Spinal cord (tissue), 10 donors: ENCODE data around the gene OBSCN. TPM values are rescaled to one million over a fixed set of nuclear protein-coding genes. Genes with fewer than 3 reads are reported as not detected.
A peak's percentile ranks its signal among the peaks of the same experiment; 100 is the strongest.

ENCODE experiments used
- DNase-seq, 6 donors: peaks; one replicate each; pipeline versions ENCODE4 v3.0.0 to v3.0.0-alpha.2; 2013 to 2015; ENCODE audit warnings: low spot score in 6 of 6, low read depth in 4 of 6
- H3K27ac ChIP-seq: one replicate; pipeline ENCODE4 v1.5.1; 2013; ENCODE audit warnings: low read depth, low read length, control low read depth
- H3K27me3 ChIP-seq: one replicate; pipeline ENCODE4 v1.6.1; 2013; ENCODE audit warnings: low read length; ENCODE audit not compliant: control insufficient read depth, insufficient read depth
- H3K36me3 ChIP-seq: one replicate; pipeline ENCODE4 v1.6.1; 2013; ENCODE audit warnings: low read length; ENCODE audit not compliant: control insufficient read depth, insufficient read depth
- H3K4me1 ChIP-seq: one replicate; pipeline ENCODE4 v1.6.1; 2013; ENCODE audit warnings: low read length; ENCODE audit not compliant: control insufficient read depth, insufficient read depth
- H3K4me3 ChIP-seq: one replicate; pipeline ENCODE4 v1.5.1; 2013; ENCODE audit warnings: low read depth, low read length, control low read depth
- H3K9me3 ChIP-seq: one replicate; pipeline ENCODE4 v1.6.1; 2013; ENCODE audit warnings: low read length; ENCODE audit not compliant: control insufficient read depth, insufficient read depth
- WGBS: methylation state at CpG from one replicate; pipeline ENCODE4 v1.1.5; 2013; ENCODE audit warnings: missing lambda C conversion rate; ENCODE audit not compliant: insufficient coverage; 5-methylcytosine and 5-hydroxymethylcytosine counted together
- polyA plus RNA-seq, 2 donors: library from polyadenylated mRNA; unstranded; fragments of 120-200 nt; gene quantifications; one replicate each; pipeline ENCODE4 v1.2.1, GENCODE V29; 2013; ENCODE audit not compliant: insufficient read length in 2 of 2
- total RNA-seq, 2 donors: library from RNA; depleted of rRNA in 1 of 2; stranded (reverse); fragments of 120-200 nt in 1 of 2; fragments of >200 nt in 1 of 2; gene quantifications; one replicate each; pipeline versions ENCODE4 v1.2.3 to v1.2.4, GENCODE V29; 2013 to 2014
- donor health status: healthy.

The OBSCN gene
- total and polyA plus RNA-seq, 4 donors = 13.5 to 27.2 (median 22.0) TPM

GRCh38 chr1:228206582-228207351, 1.1 kb upstream of the OBSCN start:
- WGBS = 70% methylated on average over 16 of the region's 16 CpGs
- H3K4me3 ChIP-seq = no peak overlapping the region
- peaks cover 5% of the 10 kb centered on the region for H3K36me3 ChIP-seq
- peaks cover 2% of the 10 kb centered on the region for H3K27me3 ChIP-seq
- H3K27ac ChIP-seq = no peak overlapping the region
- DNase-seq = no peak
- H3K4me1 ChIP-seq = peaks cover 19% of the 10 kb centered on the region
- H3K9me3 ChIP-seq = no peaks in the 10 kb centered on the region

GRCh38 chr1:228207381-228207810, 448 bp upstream of the OBSCN start:
- H3K27me3 ChIP-seq = peaks cover 3% of the 10 kb centered on the region
- H3K4me3 ChIP-seq = no peak overlapping the region
- H3K36me3 ChIP-seq = peaks cover 5% of the 10 kb centered on the region
- no peak overlapping the region for H3K27ac ChIP-seq
- no peaks in the 10 kb centered on the region for H3K9me3 ChIP-seq
- H3K4me1 ChIP-seq = peaks cover 20% of the 10 kb centered on the region
- WGBS = 91% methylated on average over 8 of the region's 8 CpGs
- DNase-seq = no peak

DNA sequence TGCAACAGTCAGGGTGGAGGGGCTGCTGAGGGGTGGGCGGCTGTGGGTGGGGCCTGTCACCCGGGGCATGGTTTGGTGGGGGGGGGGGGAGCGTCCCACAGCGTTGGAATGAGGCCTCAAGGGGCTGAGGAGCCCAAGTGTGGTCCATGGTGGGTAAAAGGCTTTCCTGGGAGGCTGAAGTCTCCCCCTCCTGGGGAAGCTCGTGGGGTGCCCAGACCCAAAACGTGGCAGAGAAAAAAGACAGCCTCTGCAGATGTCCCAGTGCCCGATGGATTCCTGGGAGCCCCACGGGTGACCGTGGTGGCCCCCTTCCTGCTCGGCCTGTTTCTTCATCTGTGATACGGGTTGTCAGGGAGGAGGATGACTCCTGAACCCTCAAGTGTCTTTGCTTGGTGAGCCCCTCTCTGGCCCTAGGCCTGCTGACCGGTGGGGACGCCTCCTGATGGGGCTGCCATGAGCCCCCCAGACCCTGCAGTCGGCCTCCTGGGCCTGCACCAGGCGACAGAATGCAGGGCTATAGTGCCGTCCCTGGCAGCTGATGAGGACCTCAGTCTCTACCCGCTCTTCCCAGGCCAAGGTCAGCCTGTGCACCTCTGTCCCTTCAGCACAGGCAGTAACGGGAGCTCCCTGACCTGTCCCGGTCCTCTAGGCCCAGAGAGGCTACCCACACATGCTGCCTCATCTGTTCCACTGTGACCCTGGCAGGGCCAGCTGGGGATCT, 1.1 kb downstream of the OBSCN start:
- Histone ChIP-seq H3K27ac (no peak overlapping the region), H3K4me3 (no peak overlapping the region)

DNA sequence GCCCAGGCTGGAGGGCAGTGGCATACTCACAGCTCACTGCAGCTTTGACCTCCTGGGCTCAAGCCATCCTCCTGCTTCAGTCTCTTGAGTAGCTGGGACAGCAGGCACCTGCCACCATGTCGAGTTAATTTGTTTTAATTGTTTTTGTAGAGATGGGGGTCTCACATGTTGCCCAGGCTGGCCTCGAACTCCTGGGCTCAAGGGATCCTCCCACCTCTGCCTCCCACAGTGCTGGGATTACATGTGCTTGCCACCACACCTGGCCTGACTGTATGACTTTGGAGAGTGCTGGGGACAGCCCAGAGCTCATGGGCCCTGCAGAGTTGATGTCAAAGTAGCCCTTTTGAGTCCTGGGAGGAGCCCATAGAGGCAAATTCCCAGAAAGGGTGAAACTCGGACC, 1.8 kb downstream of the OBSCN start:
- DNase-seq = no peak
- peaks cover 12% of the 10 kb centered on the region for H3K27me3 ChIP-seq
- H3K27ac ChIP-seq = no peak overlapping the region
- no peaks in the 10 kb centered on the region for H3K9me3 ChIP-seq
- peaks cover 34% of the 10 kb centered on the region for H3K4me1 ChIP-seq
- peaks cover 5% of the 10 kb centered on the region for H3K36me3 ChIP-seq
- H3K4me3 ChIP-seq = no peak overlapping the region
- 76% methylated on average over 3 of the region's 3 CpGs for WGBS

More for the DNA sequence above, 1.1 kb downstream of the OBSCN start:
- Histone ChIP-seq H3K4me1 (peaks cover 28% of the 10 kb centered on the region), H3K27me3 (peaks cover 12% of the 10 kb centered on the region), H3K9me3 (no peaks in the 10 kb centered on the region), H3K36me3 (peaks cover 5% of the 10 kb centered on the region)
- WGBS = 83% methylated on average over 16 of the region's 19 CpGs
- DNase-seq = no peak

GRCh38 chr1:228210076-228210651, 2.3 kb downstream of the OBSCN start:
- Histone ChIP-seq H3K36me3 (peaks cover 7% of the 10 kb centered on the region), H3K4me1 (peaks cover 34% of the 10 kb centered on the region), H3K9me3 (no peaks in the 10 kb centered on the region), H3K4me3 (no peak overlapping the region), H3K27ac (no peak overlapping the region), H3K27me3 (peaks cover 12% of the 10 kb centered on the region)
- DNase-seq = no peak
- WGBS = 91% methylated on average over 8 of the region's 11 CpGs

DNA sequence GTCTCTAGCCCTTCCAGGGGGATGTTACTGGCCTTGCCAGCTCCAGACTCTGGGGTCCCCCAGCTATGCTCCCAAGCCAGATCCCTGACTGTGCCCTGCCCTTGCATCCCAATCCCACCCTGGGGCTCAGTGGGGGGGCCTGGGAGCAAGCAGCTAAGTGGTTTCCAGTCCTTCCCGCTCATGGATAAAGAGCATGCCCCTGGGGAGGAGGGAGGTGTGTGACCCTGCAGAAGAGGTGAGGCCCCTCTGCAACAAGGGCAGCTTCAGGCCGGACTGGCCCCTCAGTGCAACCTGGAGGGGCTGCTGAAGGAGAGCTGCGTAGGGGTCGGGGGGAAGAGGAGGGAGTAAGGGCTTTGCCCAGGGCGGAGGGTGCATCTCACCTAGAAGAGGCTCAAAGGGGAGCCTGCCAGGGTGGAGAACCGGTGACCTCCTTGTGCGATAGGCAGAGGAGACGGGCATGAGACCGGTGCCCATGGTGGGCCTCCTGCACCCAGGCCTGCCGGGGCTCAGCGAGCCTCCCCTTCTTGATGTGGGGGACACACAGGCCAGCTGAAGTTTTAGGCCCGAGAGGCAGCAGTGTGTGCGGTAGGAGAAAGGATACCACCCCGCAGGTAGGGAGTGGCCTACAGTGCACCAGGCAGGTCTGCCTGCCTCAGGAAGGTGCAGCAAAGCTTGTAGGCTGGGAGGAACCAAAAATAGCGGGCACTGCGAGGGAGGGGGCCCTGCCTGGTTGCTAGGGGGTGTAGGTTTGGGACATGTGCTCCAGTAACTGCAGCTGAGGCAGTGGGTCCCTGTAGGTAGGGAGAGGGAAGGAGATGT, 3.1 kb downstream of the OBSCN start:
- Histone ChIP-seq H3K27me3 (peaks cover 12% of the 10 kb centered on the region), H3K9me3 (no peaks in the 10 kb centered on the region), H3K4me3 (no peak overlapping the region), H3K27ac (no peak overlapping the region), H3K4me1 (peaks cover 32% of the 10 kb centered on the region), H3K36me3 (peaks cover 14% of the 10 kb centered on the region)
- DNase-seq = no peak
- WGBS = 84% methylated on average over 15 of the region's 16 CpGs

DNA sequence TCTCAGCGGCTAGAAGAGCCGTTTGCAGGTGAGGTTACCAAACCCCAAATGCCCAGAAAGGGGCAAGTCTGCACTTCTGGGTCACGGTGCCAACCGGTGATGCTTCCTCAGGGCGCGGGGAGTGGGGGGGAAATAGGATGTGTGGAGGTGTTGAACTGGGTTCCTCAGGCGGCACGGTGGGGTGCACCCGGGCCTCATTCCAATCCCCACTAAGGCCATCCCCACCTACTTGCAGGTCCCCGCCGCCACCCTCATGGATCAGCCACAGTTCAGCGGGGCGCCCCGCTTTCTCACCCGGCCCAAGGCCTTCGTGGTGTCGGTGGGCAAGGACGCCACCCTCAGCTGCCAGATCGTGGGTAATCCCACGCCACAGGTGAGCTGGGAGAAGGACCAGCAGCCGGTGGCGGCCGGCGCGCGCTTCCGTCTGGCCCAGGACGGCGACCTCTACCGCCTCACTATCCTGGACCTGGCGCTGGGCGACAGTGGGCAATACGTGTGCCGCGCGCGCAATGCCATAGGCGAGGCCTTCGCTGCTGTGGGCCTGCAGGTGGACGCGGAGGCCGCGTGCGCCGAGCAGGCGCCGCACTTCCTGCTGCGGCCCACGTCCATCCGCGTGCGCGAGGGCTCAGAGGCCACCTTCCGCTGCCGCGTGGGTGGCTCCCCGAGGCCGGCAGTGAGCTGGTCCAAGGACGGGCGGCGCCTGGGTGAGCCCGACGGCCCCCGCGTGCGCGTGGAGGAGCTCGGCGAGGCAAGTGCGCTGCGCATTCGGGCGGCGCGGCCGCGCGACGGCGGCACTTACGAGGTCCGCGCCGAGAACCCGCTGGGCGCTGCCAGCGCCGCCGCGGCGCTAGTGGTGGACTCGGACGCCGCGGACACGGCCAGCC, 3.9 kb downstream of the OBSCN start:
- peaks cover 23% of the 10 kb centered on the region for H3K36me3 ChIP-seq
- H3K9me3 ChIP-seq = no peaks in the 10 kb centered on the region
- DNase-seq = no peak
- H3K27me3 ChIP-seq = peaks cover 12% of the 10 kb centered on the region
- no peak overlapping the region for H3K4me3 ChIP-seq
- H3K27ac ChIP-seq = no peak overlapping the region
- 45% methylated on average over 91 of the region's 96 CpGs for WGBS
- peaks cover 23% of the 10 kb centered on the region for H3K4me1 ChIP-seq

- Histone ChIP-seq H3K27me3 (peaks cover 12% of the 10 kb centered on the region), H3K4me1 (peaks cover 19% of the 10 kb centered on the region)
- DNase-seq = peak in 1 of 6 donors; percentile 34
Observed at GRCh38 chr1:228212415-228212965, 4.6 kb downstream of the OBSCN start.

More at GRCh38 chr1:228212415-228212965, 4.6 kb downstream of the OBSCN start:
- Histone ChIP-seq H3K4me3 (peak overlapping the region; percentile 27), H3K36me3 (peaks cover 27% of the 10 kb centered on the region), H3K9me3 (no peaks in the 10 kb centered on the region), H3K27ac (no peak overlapping the region)
- 2% methylated on average over 60 of the region's 66 CpGs for WGBS
